ENCODE measurements around the gene ICE2.

- no peak for TF ChIP-seq POLR2A (IDR thresholded peaks at IDR 0.05)
- no peak for TF ChIP-seq CTCF (IDR thresholded peaks at IDR 0.05)
- TF ChIP-seq POLR2AphosphoS5 (IDR thresholded peaks at IDR 0.05): no peak
Observed at GRCh38 chr15:60395276-60396011, 83.5 kb downstream of the ICE2 start.

All from breast epithelium (tissue), 3 donors.